22Rv1 (cell line): Measurements from ENCODE around the gene FMR1.

ENCODE experiments used
- ZFX ChIP-seq: fragments of 450-650 bp; IDR thresholded peaks from 2 replicates; pipeline ENCODE4 v1.6.1; 2017; ENCODE audit warnings: antibody characterized with exemption, borderline replicate concordance
- TF ChIP-seq, protein P1 (sequence below): fragments of 450-650 bp; IDR thresholded peaks from 2 replicates; pipeline ENCODE4 v1.5.1; 2017; ENCODE audit warnings: mild to moderate bottlenecking

DNA sequence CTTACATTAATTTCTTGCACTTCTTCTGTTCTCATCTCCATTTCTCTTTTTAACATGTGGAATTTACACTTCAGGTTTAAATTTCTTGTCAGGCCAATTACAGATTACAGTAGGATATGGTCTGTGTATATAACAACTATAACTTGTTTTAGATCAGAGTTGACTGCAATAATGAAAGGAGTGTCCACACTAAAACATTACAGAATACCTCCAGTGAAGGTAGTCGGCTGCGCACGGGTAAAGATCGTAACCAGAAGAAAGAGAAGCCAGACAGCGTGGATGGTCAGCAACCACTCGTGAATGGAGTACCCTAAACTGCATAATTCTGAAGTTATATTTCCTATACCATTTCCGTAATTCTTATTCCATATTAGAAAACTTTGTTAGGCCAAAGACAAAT lies 36.8 kb downstream of the FMR1 start:
- TF ChIP-seq, protein P1, sequence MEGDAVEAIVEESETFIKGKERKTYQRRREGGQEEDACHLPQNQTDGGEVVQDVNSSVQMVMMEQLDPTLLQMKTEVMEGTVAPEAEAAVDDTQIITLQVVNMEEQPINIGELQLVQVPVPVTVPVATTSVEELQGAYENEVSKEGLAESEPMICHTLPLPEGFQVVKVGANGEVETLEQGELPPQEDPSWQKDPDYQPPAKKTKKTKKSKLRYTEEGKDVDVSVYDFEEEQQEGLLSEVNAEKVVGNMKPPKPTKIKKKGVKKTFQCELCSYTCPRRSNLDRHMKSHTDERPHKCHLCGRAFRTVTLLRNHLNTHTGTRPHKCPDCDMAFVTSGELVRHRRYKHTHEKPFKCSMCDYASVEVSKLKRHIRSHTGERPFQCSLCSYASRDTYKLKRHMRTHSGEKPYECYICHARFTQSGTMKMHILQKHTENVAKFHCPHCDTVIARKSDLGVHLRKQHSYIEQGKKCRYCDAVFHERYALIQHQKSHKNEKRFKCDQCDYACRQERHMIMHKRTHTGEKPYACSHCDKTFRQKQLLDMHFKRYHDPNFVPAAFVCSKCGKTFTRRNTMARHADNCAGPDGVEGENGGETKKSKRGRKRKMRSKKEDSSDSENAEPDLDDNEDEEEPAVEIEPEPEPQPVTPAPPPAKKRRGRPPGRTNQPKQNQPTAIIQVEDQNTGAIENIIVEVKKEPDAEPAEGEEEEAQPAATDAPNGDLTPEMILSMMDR = no peak
- TF ChIP-seq ZFX = no peak
